SU-DHL-6 (cell line): ENCODE data around the gene SLC6A7.

Experiments
- H2AFZ ChIP-seq: fragments of 200-600 bp; sonication (generic); 2 replicates; pipeline ENCODE4 v1.6.1; 2014; ENCODE audit warnings: low read depth, mild to moderate bottlenecking, moderate library complexity, mixed read lengths, antibody characterized with exemption, low read length; ENCODE audit not compliant: severe bottlenecking
- H3F3A ChIP-seq: fragments of 200-600 bp; shearing (Covaris generic); 2 replicates; pipeline ENCODE4 v1.6.0; 2016; ENCODE audit warnings: antibody characterized with exemption, mild to moderate bottlenecking; ENCODE audit not compliant: insufficient read depth
- H3K27ac ChIP-seq: fragments of 200-600 bp; sonication (generic); 2 replicates; pipeline ENCODE4 v1.5.1; 2016; ENCODE audit warnings: low read depth, mild to moderate bottlenecking, low read length, moderate library complexity, mixed read lengths
- H3K27me3 ChIP-seq: fragments of 200-600 bp; sonication (generic), shearing (Covaris generic); 2 replicates; pipeline ENCODE4 v1.6.0; 2014; ENCODE audit warnings: mild to moderate bottlenecking, low read length
- H3K36me3 ChIP-seq: fragments of 200-600 bp; sonication (generic); 2 replicates; pipeline ENCODE4 v1.6.1; 2014; ENCODE audit warnings: mild to moderate bottlenecking, low read length, mixed read lengths
- H3K4me2 ChIP-seq: fragments of 300-600, 200-600 bp; shearing (Covaris generic), sonication (generic); 2 replicates; pipeline ENCODE4 v1.6.0; 2014; ENCODE audit warnings: low read length, low read depth, mild to moderate bottlenecking; ENCODE audit not compliant: poor library complexity, severe bottlenecking
- H3K4me3 ChIP-seq: fragments of 200-600 bp; sonication (generic); 2 replicates; pipeline ENCODE4 v1.5.1; 2014; ENCODE audit warnings: antibody characterized with exemption, low read length, mild to moderate bottlenecking, mixed read lengths; ENCODE audit not compliant: insufficient read depth, poor library complexity, severe bottlenecking
- H3K79me2 ChIP-seq: fragments of 200-600 bp; sonication (generic); 2 replicates; pipeline ENCODE4 v1.6.1; 2014; ENCODE audit warnings: mild to moderate bottlenecking, low read length, moderate library complexity; ENCODE audit not compliant: insufficient read depth
- H3K9ac ChIP-seq: fragments of 200-600 bp; sonication (generic); 2 replicates; pipeline ENCODE4 v1.7.0; 2014; ENCODE audit warnings: mild to moderate bottlenecking, low read length
- H3K9me2 ChIP-seq: fragments of 200-600 bp; sonication (generic); replicated peaks from 2 replicates; pipeline ENCODE4 v1.6.1; 2014; ENCODE audit warnings: low read length; ENCODE audit not compliant: insufficient read depth
- H3K9me3 ChIP-seq: fragments of 200-600 bp; sonication (generic); 2 replicates; pipeline ENCODE4 v1.6.1; 2014; ENCODE audit warnings: low read length, mixed read lengths; ENCODE audit not compliant: insufficient read depth
- H4K20me1 ChIP-seq: fragments of 200-600 bp; sonication (generic); 2 replicates; pipeline ENCODE4 v1.6.1; 2014; ENCODE audit warnings: low read depth, mild to moderate bottlenecking, antibody characterized with exemption, low read length, moderate library complexity, mixed read lengths
- CTCF ChIP-seq: fragments of 200-600 bp; sonication (generic); IDR thresholded peaks from one replicate; pipeline ENCODE4 v1.5.1; 2017; ENCODE audit warnings: antibody characterized with exemption, mild to moderate bottlenecking, low read length, moderate library complexity; ENCODE audit not compliant: insufficient read depth, poor library complexity, severe bottlenecking
- EZH2phosphoT487 ChIP-seq: fragments of 200-600 bp; sonication (generic), shearing (Covaris generic); conservative IDR thresholded peaks from 2 replicates; pipeline ENCODE4 v1.6.1; 2018; ENCODE audit warnings: mild to moderate bottlenecking, antibody characterized with exemption, low read length, moderate library complexity, mixed read lengths

Gene SLC6A7

GRCh38 chr5:150235500-150235854, 45.6 kb downstream of the SLC6A7 start:
- no peaks in the 10 kb centered on the region for H3K36me3 ChIP-seq
- no peaks in the 10 kb centered on the region for H3K79me2 ChIP-seq
- H3K4me3 ChIP-seq: no peak overlapping the region
- no peak overlapping the region for H2AFZ ChIP-seq
- no peaks in the 10 kb centered on the region for H4K20me1 ChIP-seq
- H3K9me3 ChIP-seq: no peaks in the 10 kb centered on the region
- H3K27me3 ChIP-seq: no peaks in the 10 kb centered on the region
- TF ChIP-seq CTCF (no peak), EZH2phosphoT487 (no peak)
- H3K9me2 ChIP-seq: no peaks in the 10 kb centered on the region
- no peak overlapping the region for H3K4me2 ChIP-seq
- H3K9ac ChIP-seq: no peak overlapping the region
- no peaks in the 10 kb centered on the region for H3F3A ChIP-seq
- H3K27ac ChIP-seq: no peak overlapping the region

GRCh38 chr5:150236313-150236712, 46.5 kb downstream of the SLC6A7 start:
- H2AFZ ChIP-seq: no peak overlapping the region
- H3K36me3 ChIP-seq: no peaks in the 10 kb centered on the region
- no peaks in the 10 kb centered on the region for H3K9me3 ChIP-seq
- H3K9ac ChIP-seq: no peak overlapping the region
- no peak overlapping the region for H3K27ac ChIP-seq
- H3K4me2 ChIP-seq: no peak overlapping the region
- H3K27me3 ChIP-seq: no peaks in the 10 kb centered on the region
- H3K9me2 ChIP-seq: no peaks in the 10 kb centered on the region
- no peak overlapping the region for H3K4me3 ChIP-seq
- no peaks in the 10 kb centered on the region for H3F3A ChIP-seq
- no peaks in the 10 kb centered on the region for H3K79me2 ChIP-seq
- no peak for TF ChIP-seq EZH2phosphoT487
- H4K20me1 ChIP-seq: no peaks in the 10 kb centered on the region

- no peaks in the 10 kb centered on the region for H4K20me1 ChIP-seq
- no peak for TF ChIP-seq EZH2phosphoT487
- TF ChIP-seq CTCF: no peak
- no peaks in the 10 kb centered on the region for H3K9me2 ChIP-seq
- no peaks in the 10 kb centered on the region for H3K36me3 ChIP-seq
- no peak overlapping the region for H3K27ac ChIP-seq
- no peak overlapping the region for H3K4me3 ChIP-seq
- no peak overlapping the region for H3K9ac ChIP-seq
- H3K27me3 ChIP-seq: no peaks in the 10 kb centered on the region
- no peaks in the 10 kb centered on the region for H3K9me3 ChIP-seq
- H3K79me2 ChIP-seq: no peaks in the 10 kb centered on the region
- no peaks in the 10 kb centered on the region for H3F3A ChIP-seq
- H2AFZ ChIP-seq: no peak overlapping the region
- no peak overlapping the region for H3K4me2 ChIP-seq
Measured at GRCh38 chr5:150236981-150237754, 47.3 kb downstream of the SLC6A7 start.

GRCh38 chr5:150238646-150239045, 48.8 kb downstream of the SLC6A7 start:
- Histone ChIP-seq H3K27me3 (no peaks in the 10 kb centered on the region), H3K4me2 (no peak overlapping the region), H4K20me1 (no peaks in the 10 kb centered on the region), H2AFZ (no peak overlapping the region), H3K36me3 (no peaks in the 10 kb centered on the region), H3F3A (no peaks in the 10 kb centered on the region), H3K27ac (no peak overlapping the region), H3K4me3 (no peak overlapping the region), H3K9me2 (no peaks in the 10 kb centered on the region), H3K9me3 (no peaks in the 10 kb centered on the region), H3K9ac (no peak overlapping the region), H3K79me2 (no peaks in the 10 kb centered on the region)
- TF ChIP-seq EZH2phosphoT487: no peak
- TF ChIP-seq CTCF: no peak
